Measurements from ENCODE around the gene TPPP. TPM values are rescaled to one million over a fixed set of nuclear protein-coding genes. Genes with fewer than 3 reads are reported as not detected.
"Not testable (repeated sequence)": the region's sequence is repeated elsewhere in the genome, so short reads cannot be mapped to it uniquely, and the experiment has no call there.

The TPPP gene
- total RNA-seq (1 to 10 TPM; 1.1 to 8.8 (median 2.3) TPM), polyA plus RNA-seq (1 to 10 TPM; 2.1 to 2.5 TPM)
- long read RNA-seq, donor 1, result 0 reads
- long read RNA-seq, donor 2, full-length matches to known transcripts, result 1 of 1 reads
- long read RNA-seq, donor 2, partial matches to known transcripts, result 0 of 1 reads
- long read RNA-seq, donor 2, other reads (novel, unspliced or antisense), result 0 of 1 reads
- long read RNA-seq, donor 3, full-length matches to known transcripts, result 2 of 10 reads
- long read RNA-seq, donor 3, partial matches to known transcripts, result 0 of 10 reads
- long read RNA-seq, donor 3, other reads (novel, unspliced or antisense), result 8 of 10 reads

- Histone ChIP-seq H3K27ac (peak within 1 kb of the TSS in 1 of 2 donors; percentile 44), H3K4me3 (peak within 1 kb of the TSS; percentile 69)
- WGBS, 3 donors, result 0 to 1% (median 0%) methylated on average over 8 to 87 of the region's 109 CpGs
- H3K9me3 ChIP-seq; intact Hi-C loops (cut with DNase I); H3K27me3 ChIP-seq; H3K36me3 ChIP-seq; H3K4me1 ChIP-seq (ENCODE audit: insufficient read depth): not testable (repeated sequence)
- peak; percentile 84 to 92 (median 89) for DNase-seq
- peak; percentile 54 for TF ChIP-seq POLR2A (IDR thresholded peaks at IDR 0.05)
Observed at GRCh38 chr5:693271-694041, at the start of gene TPPP. TPPP (minus strand) TSS chr5:693352; CDS start chr5:678060, 15,292 bp downstream.

- H3K9me3 ChIP-seq; H3K36me3 ChIP-seq; H3K4me3 ChIP-seq; H3K4me1 ChIP-seq (ENCODE audit: insufficient read depth); DNase-seq; H3K27me3 ChIP-seq; H3K27ac ChIP-seq; intact Hi-C loops (cut with DNase I): not testable (repeated sequence)
- 81 to 85% (median 82%) methylated on average over 6 of the region's 6 CpGs for WGBS, 3 donors
Observed at GRCh38 chr5:742276-742675, 49.1 kb upstream of the TPPP start.

GRCh38 chr5:734145-734544, 41.0 kb upstream of the TPPP start:
- H3K27me3 ChIP-seq; H3K4me1 ChIP-seq (ENCODE audit: insufficient read depth); H3K27ac ChIP-seq; DNase-seq; H3K4me3 ChIP-seq; H3K36me3 ChIP-seq; H3K9me3 ChIP-seq; intact Hi-C loops (cut with DNase I): not testable (repeated sequence)
- 34 to 67% methylated on average over 1 of the region's 1 CpG; no CpG with 5 or more reads in 1 of the 3 donors for WGBS, 3 donors

GRCh38 chr5:732754-733454, 39.8 kb upstream of the TPPP start:
- H3K4me1 ChIP-seq (ENCODE audit: insufficient read depth); H3K4me3 ChIP-seq; H3K9me3 ChIP-seq; H3K27me3 ChIP-seq; H3K36me3 ChIP-seq; DNase-seq; H3K27ac ChIP-seq: not testable (repeated sequence)
- intact Hi-C loops (cut with DNase I), result loop anchor here in 1 of 4 donors (2.0 kb wide), 1 partner anchor 28 kb away; no protein-coding TSS in a partner anchor
- 86 to 95% (median 92%) methylated on average over 9 to 10 of the region's 10 CpGs for WGBS, 3 donors

- H3K36me3 ChIP-seq; H3K27ac ChIP-seq; intact Hi-C loops (cut with DNase I); H3K4me3 ChIP-seq; H3K4me1 ChIP-seq (ENCODE audit: insufficient read depth); H3K9me3 ChIP-seq; DNase-seq; H3K27me3 ChIP-seq: not testable (repeated sequence)
- 64 to 82% (median 70%) methylated on average over 5 of the region's 7 CpGs for WGBS, 3 donors
Observed at GRCh38 chr5:729225-729624, 36.1 kb upstream of the TPPP start.

GRCh38 chr5:727087-727486, 33.9 kb upstream of the TPPP start:
- intact Hi-C loops (cut with DNase I); H3K4me1 ChIP-seq (ENCODE audit: insufficient read depth); H3K4me3 ChIP-seq; H3K9me3 ChIP-seq; DNase-seq; H3K27me3 ChIP-seq; H3K27ac ChIP-seq; H3K36me3 ChIP-seq: not testable (repeated sequence)
- WGBS, 3 donors, result 19 to 35% (median 31%) methylated on average over 4 to 9 of the region's 9 CpGs

- intact Hi-C loops (cut with DNase I); H3K9me3 ChIP-seq; H3K4me3 ChIP-seq; H3K27me3 ChIP-seq; H3K4me1 ChIP-seq (ENCODE audit: insufficient read depth); H3K27ac ChIP-seq; DNase-seq; H3K36me3 ChIP-seq: not testable (repeated sequence)
- 75 to 84% (median 76%) methylated on average over 2 of the region's 6 CpGs for whole genome bisulfite sequencing, 3 donors
Observed at GRCh38 chr5:723865-724264, 30.7 kb upstream of the TPPP start.

GRCh38 chr5:723309-723708, 30.2 kb upstream of the TPPP start:
- intact Hi-C loops (cut with DNase I); H3K27me3 ChIP-seq; H3K27ac ChIP-seq; H3K4me3 ChIP-seq; H3K36me3 ChIP-seq; H3K4me1 ChIP-seq (ENCODE audit: insufficient read depth); DNase-seq; H3K9me3 ChIP-seq: not testable (repeated sequence)
- WGBS, 3 donors, result 33 to 61% methylated on average over 1 to 3 of the region's 4 CpGs; no CpG with 5 or more reads in 1 of the 3 donors

GRCh38 chr5:719379-719778, 26.2 kb upstream of the TPPP start:
- H3K9me3 ChIP-seq; H3K27ac ChIP-seq; H3K4me1 ChIP-seq (ENCODE audit: insufficient read depth); DNase-seq; H3K36me3 ChIP-seq; H3K27me3 ChIP-seq; H3K4me3 ChIP-seq; intact Hi-C loops (cut with DNase I): not testable (repeated sequence)
- WGBS, 3 donors, result 79 to 91% (median 90%) methylated on average over 1 of the region's 1 CpG

Measured in ovary (tissue), 10 donors.